Heart right ventricle (tissue), 16 donors: Measurements from ENCODE around the gene DPP9. TPM values are rescaled to one million over a fixed set of nuclear protein-coding genes. Genes with fewer than 3 reads are reported as not detected.
"Not testable (repeated sequence)": the region's sequence is repeated elsewhere in the genome, so short reads cannot be mapped to it uniquely, and the experiment has no call there.

ENCODE experiments used
- ATAC-seq, 8 donors: fragments of 200-7000 bp; cut with Tn5 transposase; one replicate each; pipeline ENCODE4 v1.9.1; 2020; ENCODE audit warnings: mild to moderate bottlenecking in 8 of 8, moderate library complexity in 8 of 8, moderate number of reproducible peaks in 1 of 8
- DNase-seq, 2 donors: peaks; one replicate each; pipeline ENCODE4 v3.0.0-alpha.2; 2020
- H3K27ac ChIP-seq, 10 donors: fragments of 200-600 bp; sonication (generic) in 2 of 10; one replicate each; pipeline versions ENCODE4 v1.5.0 to v1.8.0; 2020 to 2022; ENCODE audit warnings: mild to moderate bottlenecking in 3 of 10
- H3K27me3 ChIP-seq, 7 donors: fragments of 200-600 bp; one replicate each; pipeline ENCODE4 v1.8.0; 2021 to 2022; ENCODE audit warnings: mild to moderate bottlenecking in 2 of 7
- H3K36me3 ChIP-seq, 9 donors: fragments of 200-600 bp; sonication (generic) in 1 of 9; one replicate each; pipeline versions ENCODE4 v1.5.0 to v1.8.0; 2020 to 2022; ENCODE audit warnings: mild to moderate bottlenecking in 2 of 9
- H3K4me1 ChIP-seq, 9 donors: fragments of 200-600 bp; sonication (generic) in 1 of 9; one replicate each; pipeline versions ENCODE4 v1.5.0 to v1.8.0; 2020 to 2022; ENCODE audit warnings: mild to moderate bottlenecking in 4 of 9
- H3K4me3 ChIP-seq, 10 donors: fragments of 200-600 bp; sonication (generic) in 2 of 10; one replicate each; pipeline versions ENCODE4 v1.5.0 to v1.8.0; 2020 to 2022; ENCODE audit warnings: mild to moderate bottlenecking in 7 of 10, moderate library complexity in 2 of 10
- H3K9me3 ChIP-seq, 11 donors: fragments of 200-600 bp in 10 of 11; sonication (generic) in 2 of 11; one replicate each; pipeline versions ENCODE4 v1.5.0 to v1.8.0; 2013 to 2022; ENCODE audit warnings: mild to moderate bottlenecking in 2 of 11, control low read depth in 1 of 11, moderate library complexity in 1 of 11
- CTCF ChIP-seq, 9 donors: fragments of 200-600 bp; sonication (generic) in 2 of 9; IDR thresholded peaks; one replicate each; pipeline versions ENCODE4 v1.5.0 to v1.8.0; 2021 to 2022; ENCODE audit warnings: antibody characterized with exemption in 9 of 9, mild to moderate bottlenecking in 5 of 9, moderate library complexity in 1 of 9
- WGBS, 2 donors: extraction: QIAGEN DNeasy Blood & Tissue Kit; methylation state at CpG; one replicate each; pipeline ENCODE4 v1.1.7; 2013; ENCODE audit warnings: inconsistent platforms in 1 of 2; 5-methylcytosine and 5-hydroxymethylcytosine counted together
- intact Hi-C, 10 donors: fragments of 100-400 bp; cut with DNase I; formaldehyde crosslinking; loops; one replicate each; pipeline versions ENCODE4 v1.11.1 to v1.14.2; 2022
- polyA plus RNA-seq, 2 donors: library from polyadenylated mRNA; stranded (reverse); fragments of 200-250 nt; gene quantifications; one replicate each; pipeline ENCODE4 v1.2.3, GENCODE V29; 2013
- total RNA-seq, 10 donors: library from RNA; stranded (reverse); fragmentation: NEBNext Ultra II Directional in 3 of 10; extraction: Animal tissue kit (Norgen Biotek cat#: 25700) in 3 of 10; gene quantifications; one replicate each; pipeline versions ENCODE4 v1.2.1 to v1.2.4, GENCODE V29; 2021 to 2023
- donor health status: Arrhythmogenic right ventricular cardiomyopathy.
- donor health status: ischemic (EF 13 %, LVEDD 7.1; RV severe dilation, severe dysfunction).
- donor health status: healthy with polysubstance abuse.
- donor health status: DM: no; HTN: yes; CAD: no.
- donor health status: DM: no; HTN: no; CAD: no.
- donor health status: ischemic (EF 25% LVEDD 6.9; RV normal size, moderate dysfunction).
- donor health status: ischemic (EF 25% LVEDD 5.7; RV mildly dilated, moderate dysfunction).
- donor health status: healthy.
- donor health status: DM: yes; HTN: yes; CAD: no.
- donor health status: Ischemic cardiomyopathy.
- donor health status: ischemic (EF 35%, LVEDD 5.7; RV mildly dilated, moderate dysfunction).
- donor health status: nonischemic (EF 11% LVEDD 7.7; RV severe dilation, severe dysfunction).
- donor health status: DM: yes; HTN: yes; CAD: no.
- donor health status: PGD.
- donor health status: ischemic (EF 29% LVEDD 5.4; RV normal size, mild dysfunction).
- donor health status: nonischemic (EF 23%, LVEDD 6.1; RV moderate dilation, normal function).

The DPP9 gene
- total and polyA plus RNA-seq, 12 donors = 34.0 to 52.2 (median 43.2) TPM

- WGBS, 2 donors = 96% methylated on average over 38 to 45 of the region's 45 CpGs
- H3K27ac ChIP-seq = no peak overlapping the region
- ATAC-seq = no peak
- peaks cover 7 to 98% (median 72%) of the 10 kb centered on the region in 9 donors for H3K36me3 ChIP-seq
- H3K9me3 ChIP-seq = no peaks in the 10 kb centered on the region
- no peak overlapping the region for H3K4me3 ChIP-seq
- intact Hi-C loops = no loop called here
- H3K27me3 ChIP-seq = no peaks in the 10 kb centered on the region
- peaks cover 0 to 5% (median 0%) of the 10 kb centered on the region in 9 donors for H3K4me1 ChIP-seq
- no peak for TF ChIP-seq CTCF (IDR thresholded peaks at IDR 0.05)
- no peak for DNase-seq
These were observed 41.0 kb downstream of the DPP9 start for GRCh38 chr19:4682417-4683200.

- DNase-seq, H3K27me3 ChIP-seq, H3K27ac ChIP-seq, H3K9me3 ChIP-seq, ATAC-seq, intact Hi-C loops, H3K4me3 ChIP-seq: not testable (repeated sequence)
- Histone ChIP-seq H3K36me3 (peaks cover 7 to 98% (median 58%) of the 10 kb centered on the region in 9 donors), H3K4me1 (peaks cover 0 to 12% (median 3%) of the 10 kb centered on the region in 9 donors)
- 97 to 98% methylated on average over 7 of the region's 7 CpGs for WGBS, 2 donors
These were observed 43.6 kb downstream of the DPP9 start for GRCh38 chr19:4680021-4680420.

GRCh38 chr19:4678881-4679790 is 44.5 kb downstream of the DPP9 start:
- H3K36me3 ChIP-seq = peaks cover 5 to 93% (median 49%) of the 10 kb centered on the region in 9 donors
- TF ChIP-seq CTCF (IDR thresholded peaks at IDR 0.05) = no peak
- no peak overlapping the region for H3K27ac ChIP-seq
- H3K9me3 ChIP-seq = no peaks in the 10 kb centered on the region
- H3K4me3 ChIP-seq = no peak overlapping the region
- WGBS, 2 donors = 64 to 78% methylated on average over 34 of the region's 34 CpGs
- no peak for DNase-seq
- H3K4me1 ChIP-seq = peaks cover 0 to 12% (median 3%) of the 10 kb centered on the region in 9 donors
- no peaks in the 10 kb centered on the region for H3K27me3 ChIP-seq
- ATAC-seq = peak in 2 of 8 donors; percentile 16 to 30
- intact Hi-C loops = loop anchor here in 1 of 10 donors (5.0 kb wide), 1 partner anchor 43 kb away; the partner anchor contains the start of gene DPP9

- Histone ChIP-seq H3K4me3 (no peak overlapping the region), H3K4me1 (peaks cover 0 to 12% (median 3%) of the 10 kb centered on the region in 9 donors), H3K36me3 (peaks cover 0 to 73% (median 30%) of the 10 kb centered on the region in 9 donors), H3K27ac (peak overlapping the region in 9 of 10 donors; percentile 14 to 64 (median 47)), H3K9me3 (no peaks in the 10 kb centered on the region), H3K27me3 (no peaks in the 10 kb centered on the region)
- intact Hi-C loops = loop anchor here in 1 of 10 donors (5.0 kb wide), 1 partner anchor 45 kb away; the partner anchor contains the start of gene DPP9
- WGBS, 2 donors = 61 to 64% methylated on average over 17 of the region's 17 CpGs
- ATAC-seq (peak; percentile 19 to 68 (median 58)), DNase-seq (peak in 1 of 2 donors; percentile 43)
- TF ChIP-seq CTCF (IDR thresholded peaks at IDR 0.05) = peak; percentile 35 to 66 (median 59)
These were observed 46.5 kb downstream of the DPP9 start for GRCh38 chr19:4676955-4677731.
